CD4-positive, alpha-beta T cell treated with Interleukin-15 for 4 hours (primary cell): Measurements from ENCODE around the gene PLEKHA5.
A peak's percentile ranks its signal among the peaks of the same experiment; 100 is the strongest.
"Not testable (repeated sequence)": the region's sequence is repeated elsewhere in the genome, so short reads cannot be mapped to it uniquely, and the experiment has no call there.

Source experiments
- DNase-seq: peaks from one replicate; pipeline ENCODE4 v3.0.0-alpha.2; 2020; ENCODE audit warnings: low spot score

Gene PLEKHA5

GRCh38 chr12:19350850-19351249, 221.3 kb downstream of the PLEKHA5 start:
- DNase-seq: not testable (repeated sequence)

DNA sequence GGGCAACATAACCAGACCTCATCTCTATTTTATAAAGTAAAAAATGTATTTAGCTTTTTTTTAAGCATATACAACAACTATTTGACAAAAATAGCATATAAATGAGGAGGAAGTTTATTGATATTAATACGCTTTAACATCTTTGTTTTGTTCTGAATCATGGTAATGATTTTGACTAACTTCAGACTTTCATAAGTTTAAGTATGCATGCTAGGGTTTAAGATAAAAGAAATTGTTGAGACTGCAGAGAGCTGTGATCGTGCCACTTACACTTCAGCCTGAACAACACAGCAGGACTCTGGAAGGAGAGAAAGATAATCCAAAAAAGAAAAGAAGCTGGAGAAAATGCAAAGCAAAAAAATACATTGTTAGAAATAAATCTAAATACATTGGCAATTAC, 221.8 kb downstream of the PLEKHA5 start:
- no peak for DNase-seq

DNA sequence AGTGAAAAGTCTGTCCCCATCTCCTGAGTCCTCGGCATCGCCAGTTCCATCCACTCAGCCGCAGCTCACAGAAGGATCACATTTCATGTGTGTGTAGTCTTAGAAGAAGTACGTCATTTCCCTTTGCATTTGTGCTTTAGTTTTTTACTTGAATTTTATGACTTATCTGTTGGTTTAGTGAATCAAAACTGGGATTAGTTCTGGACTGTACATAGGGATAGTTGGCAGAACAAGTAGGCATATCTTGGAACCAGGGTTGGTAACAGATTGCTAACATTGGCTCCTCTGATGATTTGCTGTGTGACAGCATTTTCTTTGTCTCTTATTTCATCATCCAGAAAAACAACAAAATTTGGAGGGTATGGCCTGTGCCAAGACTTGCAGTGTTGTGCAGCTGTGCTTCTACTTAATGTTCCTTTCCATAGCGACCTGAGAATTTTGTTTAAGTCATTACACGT, 240.2 kb downstream of the PLEKHA5 start:
- DNase-seq: no peak

- DNase-seq: no peak
Measured at GRCh38 chr12:19373586-19373985, 244.1 kb downstream of the PLEKHA5 start.

GRCh38 chr12:19375888-19376287, 246.4 kb downstream of the PLEKHA5 start:
- no peak for DNase-seq

- no peak for DNase-seq
Measured at GRCh38 chr12:19376691-19377090, 247.2 kb downstream of the PLEKHA5 start.

DNA sequence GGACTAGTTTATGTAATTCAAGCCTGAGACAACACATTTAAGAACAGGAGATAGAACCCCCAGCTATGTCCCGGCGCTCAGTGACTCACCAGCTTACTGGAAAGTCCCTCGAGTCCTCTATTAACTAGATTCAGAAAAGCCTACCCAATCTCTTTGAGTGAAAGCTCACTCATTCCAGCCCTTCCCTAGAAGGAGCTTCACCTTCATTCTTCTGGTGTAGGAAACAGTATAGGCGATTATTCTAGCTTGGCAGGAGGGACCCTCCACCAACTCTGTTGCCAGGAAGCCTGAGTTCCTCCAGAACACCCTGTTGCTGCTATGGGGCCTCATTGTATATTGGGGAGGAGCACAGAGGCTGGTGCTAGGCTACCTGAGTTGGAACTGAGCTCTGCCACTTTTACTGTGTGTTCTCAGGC, 252.6 kb downstream of the PLEKHA5 start:
- peak; percentile 36 for DNase-seq

DNA sequence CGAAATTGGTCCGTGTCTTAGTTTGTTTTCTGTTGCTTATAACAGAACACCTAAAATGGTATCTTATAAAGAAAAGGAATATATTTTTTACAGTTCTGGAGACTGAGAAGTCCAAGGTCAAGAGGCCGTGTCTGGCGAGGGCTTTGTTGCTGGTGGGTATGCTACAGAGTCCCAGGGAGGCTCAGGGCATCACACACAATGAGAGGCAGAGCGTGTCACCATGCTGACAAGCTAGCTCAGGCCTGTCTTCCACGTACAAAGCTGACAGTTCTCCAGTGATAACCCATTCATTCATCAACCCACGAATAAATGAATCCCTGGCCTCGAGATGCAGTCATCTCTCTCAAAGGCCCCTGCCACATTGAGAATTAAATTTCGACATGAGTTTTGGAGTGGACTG, 253.0 kb downstream of the PLEKHA5 start:
- no peak for DNase-seq

GRCh38 chr12:19387161-19387560, 257.6 kb downstream of the PLEKHA5 start:
- no peak for DNase-seq

DNA sequence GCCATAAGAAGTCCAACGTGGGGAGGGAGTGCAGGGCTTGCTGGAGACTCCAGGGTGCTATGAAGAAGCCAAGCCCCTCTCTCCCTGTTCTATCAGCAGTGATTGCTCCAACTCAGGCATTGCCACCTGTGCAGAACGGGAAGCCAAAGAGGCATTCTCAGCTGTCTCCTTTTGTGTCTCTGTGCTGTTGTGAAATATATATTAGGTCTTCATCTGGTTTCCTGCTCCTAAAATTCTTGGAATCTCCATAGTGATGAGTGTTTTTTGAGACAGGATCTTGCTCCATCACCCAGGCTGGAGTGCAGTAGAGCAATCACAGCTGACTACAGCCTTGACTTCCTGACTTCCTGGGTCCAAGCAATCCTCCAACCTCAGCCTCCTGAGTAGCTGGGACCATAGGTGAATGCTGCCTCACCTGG, 258.6 kb downstream of the PLEKHA5 start:
- DNase-seq: no peak

DNA sequence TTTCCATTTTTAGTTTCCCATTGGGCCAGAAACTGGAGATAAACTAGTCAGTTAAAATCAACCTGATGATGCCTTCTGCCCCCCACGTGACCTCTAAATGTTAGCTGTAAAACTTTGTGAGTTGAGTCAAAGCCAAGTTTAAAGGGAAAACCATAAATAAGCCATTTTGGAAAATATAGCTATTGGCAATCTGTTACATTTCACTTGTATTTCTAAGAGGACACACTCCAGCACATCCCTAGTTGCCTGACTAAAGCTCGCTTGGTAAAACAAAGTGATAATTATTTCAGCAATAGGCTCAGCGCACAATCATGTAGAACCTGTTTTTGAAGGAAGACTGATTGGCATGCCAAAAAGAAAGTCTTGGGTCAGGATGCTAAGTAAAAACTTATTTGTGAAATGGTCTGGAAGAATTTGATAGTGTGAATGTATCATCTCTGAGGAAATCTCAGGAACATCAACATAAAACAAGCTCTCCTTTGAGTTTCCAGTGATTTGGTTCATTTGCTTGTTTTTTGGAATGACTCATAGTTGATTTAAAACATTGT, 260.6 kb downstream of the PLEKHA5 start:
- no peak for DNase-seq

DNA sequence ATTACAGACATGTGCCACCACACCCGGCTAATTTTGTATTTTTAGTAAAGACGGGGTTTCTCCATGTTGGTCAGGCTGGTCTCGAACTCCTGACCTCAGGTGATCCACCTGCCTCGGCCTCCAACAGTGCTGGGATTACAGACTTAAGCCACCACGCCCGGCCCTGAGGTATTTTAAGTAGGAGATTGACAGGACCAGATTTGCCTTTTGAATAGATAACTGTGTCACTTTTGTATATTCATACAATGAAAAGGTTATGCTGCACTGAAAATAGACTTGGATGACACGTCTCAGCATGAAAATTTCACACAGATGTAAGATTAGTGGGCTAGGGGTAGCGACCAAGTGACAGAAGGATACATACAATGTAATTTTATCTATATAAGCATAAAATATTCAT, 263.1 kb downstream of the PLEKHA5 start:
- DNase-seq: not testable (repeated sequence)

DNA sequence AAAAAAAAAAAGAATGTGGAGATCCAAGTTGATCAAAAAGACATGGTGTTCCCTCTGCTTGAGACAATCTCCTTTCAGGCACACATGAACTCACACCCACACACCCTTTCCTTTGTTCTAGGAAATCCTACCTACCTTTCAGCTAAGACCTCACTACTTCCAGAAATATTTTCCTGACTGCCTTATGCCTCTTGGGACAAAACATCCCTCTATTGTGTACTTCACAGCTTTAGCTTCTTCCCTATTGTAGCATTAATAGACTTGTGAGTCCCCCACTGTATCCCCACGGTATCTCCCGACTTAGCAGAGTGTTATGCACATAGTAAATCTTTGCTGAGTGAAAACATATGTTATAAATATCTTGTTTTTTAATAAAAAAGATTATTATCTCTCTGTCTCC, 264.9 kb downstream of the PLEKHA5 start:
- no peak for DNase-seq

- no peak for DNase-seq
Measured at GRCh38 chr12:19397534-19397933, 268.0 kb downstream of the PLEKHA5 start.

- no peak for DNase-seq
Measured at GRCh38 chr12:19398376-19399363, 269.1 kb downstream of the PLEKHA5 start.

DNA sequence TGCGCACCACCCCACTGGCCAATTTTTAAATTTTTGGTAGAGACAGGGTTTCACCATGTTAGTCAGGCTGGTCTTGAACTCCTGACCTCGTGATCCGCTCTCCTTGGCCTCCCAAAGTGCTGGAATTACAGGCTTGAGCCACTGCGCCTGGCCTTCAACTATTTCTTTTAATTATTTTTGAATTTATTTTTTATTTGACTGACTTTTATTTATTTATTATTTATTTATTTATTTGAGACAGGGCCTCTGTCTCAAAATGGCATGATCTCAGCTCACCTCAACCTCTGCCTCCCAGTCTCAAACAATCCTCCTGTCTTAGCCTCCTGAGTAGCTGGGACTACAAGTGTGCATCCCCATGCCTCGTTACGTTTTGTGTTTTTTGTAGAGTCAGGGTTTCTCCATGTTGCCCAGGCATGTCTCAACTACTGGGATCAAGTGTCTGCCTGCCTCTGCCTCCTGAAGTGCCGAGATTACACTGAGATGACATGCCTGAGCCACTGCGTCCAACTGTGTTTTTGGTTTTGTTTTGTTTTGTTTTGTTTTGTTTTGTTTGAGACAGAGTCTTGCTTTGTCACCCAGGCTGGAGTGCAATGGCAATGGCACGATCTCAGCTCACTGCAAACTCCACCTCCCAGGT, 271.2 kb downstream of the PLEKHA5 start:
- not testable (repeated sequence) for DNase-seq

GRCh38 chr12:19402211-19402610, 272.7 kb downstream of the PLEKHA5 start:
- DNase-seq: no peak

DNA sequence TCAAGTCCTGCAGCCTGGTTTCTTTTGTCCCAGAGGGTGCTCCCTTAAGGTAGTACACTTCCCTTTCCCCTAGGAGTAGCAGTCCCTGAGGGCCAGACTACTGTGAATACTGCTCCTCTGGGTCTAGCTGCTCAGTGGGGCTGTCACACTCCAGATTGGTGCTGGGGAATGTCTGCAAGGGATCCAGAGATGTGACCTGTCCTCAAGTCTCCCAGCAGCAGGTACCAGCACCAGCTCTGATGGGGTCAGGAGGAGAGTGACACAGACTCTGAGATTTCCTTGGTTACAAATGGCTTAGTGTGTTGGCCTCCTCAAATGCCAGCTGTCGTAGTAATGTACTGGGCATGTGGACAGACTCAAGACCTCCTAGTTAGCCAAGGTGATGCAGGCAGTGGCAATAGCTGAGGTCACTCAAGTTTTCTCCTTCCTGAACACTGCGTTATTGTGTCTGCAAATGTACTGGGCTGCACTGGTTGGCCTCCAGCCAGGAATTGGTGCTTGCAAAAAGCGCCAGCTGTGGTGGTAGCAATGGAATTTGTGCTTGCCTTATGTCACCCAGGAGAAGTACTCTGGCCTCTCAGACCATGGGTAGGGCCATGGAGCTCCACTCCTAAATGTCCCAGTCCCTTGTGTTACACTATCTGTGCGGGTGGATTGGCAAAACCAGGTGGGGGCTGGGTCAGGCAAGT, 273.4 kb downstream of the PLEKHA5 start:
- DNase-seq: no peak

- DNase-seq: peak; percentile 37
Measured at GRCh38 chr12:19404242-19404880, 274.8 kb downstream of the PLEKHA5 start.

DNA sequence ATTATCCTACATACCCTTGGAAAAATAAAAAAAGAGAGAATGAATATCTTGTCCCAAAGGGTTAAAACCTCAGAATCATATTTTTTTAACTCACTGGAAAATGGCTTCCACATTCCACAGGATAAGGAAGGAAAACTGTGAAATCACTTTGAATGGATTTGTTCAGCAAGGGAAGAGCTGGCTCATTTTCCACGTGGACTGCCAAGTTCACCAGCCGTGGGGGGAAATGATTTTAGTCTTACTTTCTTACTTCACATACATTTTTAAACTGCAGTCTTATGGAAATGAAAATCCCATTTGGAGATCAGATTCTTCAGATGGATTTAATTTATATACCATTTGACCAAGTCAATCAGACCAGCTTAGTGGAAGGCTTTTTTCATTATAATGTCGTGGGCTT, 279.8 kb downstream of the PLEKHA5 start:
- no peak for DNase-seq

GRCh38 chr12:19410211-19410610, 280.7 kb downstream of the PLEKHA5 start:
- no peak for DNase-seq
